DOHH2 (cell line): ENCODE measurements around the gene RELN.

ENCODE experiments used
- H3F3A ChIP-seq: fragments of 200-600 bp; sonication (generic), shearing (Covaris generic); 2 replicates; pipeline ENCODE4 v1.6.0; 2016; ENCODE audit warnings: antibody characterized with exemption, mild to moderate bottlenecking; ENCODE audit not compliant: control insufficient read depth, insufficient read depth
- H3K27ac ChIP-seq: fragments of 200-600 bp; sonication (generic); 2 replicates; pipeline ENCODE4 v1.5.1; 2014; ENCODE audit warnings: low read depth, mild to moderate bottlenecking, low read length, moderate library complexity
- H3K27me3 ChIP-seq: fragments of 200-600 bp; sonication (generic); 2 replicates; pipeline ENCODE4 v1.6.1; 2014; ENCODE audit warnings: mild to moderate bottlenecking, low read length, mixed read lengths; ENCODE audit not compliant: control insufficient read depth
- H3K36me3 ChIP-seq: fragments of 200-600 bp; sonication (generic); 2 replicates; pipeline ENCODE4 v1.6.1; 2014; ENCODE audit warnings: mild to moderate bottlenecking, low read length, moderate library complexity, mixed read lengths; ENCODE audit not compliant: control insufficient read depth
- H3K4me1 ChIP-seq: fragments of 200-600 bp; sonication (generic); 2 replicates; pipeline ENCODE4 v1.6.1; 2014; ENCODE audit warnings: mild to moderate bottlenecking, low read length, mixed read lengths; ENCODE audit not compliant: control insufficient read depth
- H3K4me2 ChIP-seq: fragments of 200-600 bp; sonication (generic); 2 replicates; pipeline ENCODE4 v1.6.0; 2014; ENCODE audit warnings: mild to moderate bottlenecking, low read length, moderate library complexity
- H3K4me3 ChIP-seq: fragments of 200-600 bp; sonication (generic); 2 replicates; pipeline ENCODE4 v1.5.1; 2014; ENCODE audit warnings: mild to moderate bottlenecking, low read length, mixed read lengths
- H3K79me2 ChIP-seq: fragments of 200-600 bp; sonication (generic); 2 replicates; pipeline ENCODE4 v1.6.1; 2014; ENCODE audit warnings: mild to moderate bottlenecking, low read length, mixed read lengths; ENCODE audit not compliant: control insufficient read depth
- H3K9me2 ChIP-seq: fragments of 200-600 bp; sonication (generic); replicated peaks from 2 replicates; pipeline ENCODE4 v1.6.1; 2014; ENCODE audit warnings: mild to moderate bottlenecking, low read length, mixed read lengths; ENCODE audit not compliant: control insufficient read depth
- H3K9me3 ChIP-seq: fragments of 200-600 bp; sonication (generic); 2 replicates; pipeline ENCODE4 v1.6.1; 2014; ENCODE audit warnings: antibody characterized with exemption, low read length, mixed read lengths; ENCODE audit not compliant: control insufficient read depth, insufficient read depth
- H4K20me1 ChIP-seq: fragments of 200-600 bp; sonication (generic); 2 replicates; pipeline ENCODE4 v1.6.0; 2014; ENCODE audit warnings: low read depth, mild to moderate bottlenecking, antibody characterized with exemption, low read length, moderate library complexity; ENCODE audit not compliant: control insufficient read depth, insufficient read depth
- CTCF ChIP-seq: fragments of 200-600 bp; sonication (generic); IDR thresholded peaks from one replicate; pipeline ENCODE4 v1.5.1; 2014; ENCODE audit warnings: antibody characterized with exemption, mild to moderate bottlenecking, low read depth, low read length; ENCODE audit not compliant: poor library complexity, severe bottlenecking
- EZH2phosphoT487 ChIP-seq: fragments of 200-600 bp; sonication (generic); IDR thresholded peaks from 2 replicates; pipeline ENCODE4 v1.6.1; 2017; ENCODE audit warnings: borderline replicate concordance, mild to moderate bottlenecking, antibody characterized with exemption, low read length, moderate library complexity, mixed read lengths

The RELN gene

GRCh38 chr7:103727982-103728610 lies 261.4 kb downstream of the RELN start:
- no peaks in the 10 kb centered on the region for H3K4me1 ChIP-seq
- H3F3A ChIP-seq = no peaks in the 10 kb centered on the region
- H3K9me2 ChIP-seq = no peaks in the 10 kb centered on the region
- no peaks in the 10 kb centered on the region for H3K36me3 ChIP-seq
- H3K27ac ChIP-seq = no peak overlapping the region
- no peaks in the 10 kb centered on the region for H4K20me1 ChIP-seq
- H3K79me2 ChIP-seq = no peaks in the 10 kb centered on the region
- no peak overlapping the region for H3K4me3 ChIP-seq
- H3K27me3 ChIP-seq = no peaks in the 10 kb centered on the region
- TF ChIP-seq CTCF = no peak
- TF ChIP-seq EZH2phosphoT487 = no peak
- no peak overlapping the region for H3K4me2 ChIP-seq
- H3K9me3 ChIP-seq = no peaks in the 10 kb centered on the region

- Histone ChIP-seq H3K9me2 (no peaks in the 10 kb centered on the region), H3K27me3 (peaks cover 3% of the 10 kb centered on the region; the same call in 1 of the 2 replicates), H3K9me3 (no peaks in the 10 kb centered on the region), H3K4me2 (no peak overlapping the region), H3K36me3 (no peaks in the 10 kb centered on the region), H3K4me1 (no peaks in the 10 kb centered on the region), H3K4me3 (no peak overlapping the region), H3K79me2 (no peaks in the 10 kb centered on the region), H3F3A (no peaks in the 10 kb centered on the region), H4K20me1 (no peaks in the 10 kb centered on the region), H3K27ac (no peak overlapping the region)
- TF ChIP-seq CTCF (no peak), EZH2phosphoT487 (no peak)
These were observed 270.4 kb downstream of the RELN start for GRCh38 chr7:103719070-103719469.

- no peak overlapping the region for H3K4me2 ChIP-seq
- no peak for TF ChIP-seq EZH2phosphoT487
- TF ChIP-seq CTCF = no peak
- no peaks in the 10 kb centered on the region for H3F3A ChIP-seq
- H4K20me1 ChIP-seq = no peaks in the 10 kb centered on the region
- no peaks in the 10 kb centered on the region for H3K4me1 ChIP-seq
- no peaks in the 10 kb centered on the region for H3K79me2 ChIP-seq
- peaks cover 3% of the 10 kb centered on the region; the same call in 1 of the 2 replicates for H3K27me3 ChIP-seq
- H3K9me3 ChIP-seq = no peaks in the 10 kb centered on the region
- no peak overlapping the region for H3K27ac ChIP-seq
- H3K4me3 ChIP-seq = no peak overlapping the region
- H3K36me3 ChIP-seq = no peaks in the 10 kb centered on the region
- H3K9me2 ChIP-seq = no peaks in the 10 kb centered on the region
These were observed 270.9 kb downstream of the RELN start for GRCh38 chr7:103718482-103719061.
